ENCODE data around the gene ZNF135.

The ZNF135 gene

DNA sequence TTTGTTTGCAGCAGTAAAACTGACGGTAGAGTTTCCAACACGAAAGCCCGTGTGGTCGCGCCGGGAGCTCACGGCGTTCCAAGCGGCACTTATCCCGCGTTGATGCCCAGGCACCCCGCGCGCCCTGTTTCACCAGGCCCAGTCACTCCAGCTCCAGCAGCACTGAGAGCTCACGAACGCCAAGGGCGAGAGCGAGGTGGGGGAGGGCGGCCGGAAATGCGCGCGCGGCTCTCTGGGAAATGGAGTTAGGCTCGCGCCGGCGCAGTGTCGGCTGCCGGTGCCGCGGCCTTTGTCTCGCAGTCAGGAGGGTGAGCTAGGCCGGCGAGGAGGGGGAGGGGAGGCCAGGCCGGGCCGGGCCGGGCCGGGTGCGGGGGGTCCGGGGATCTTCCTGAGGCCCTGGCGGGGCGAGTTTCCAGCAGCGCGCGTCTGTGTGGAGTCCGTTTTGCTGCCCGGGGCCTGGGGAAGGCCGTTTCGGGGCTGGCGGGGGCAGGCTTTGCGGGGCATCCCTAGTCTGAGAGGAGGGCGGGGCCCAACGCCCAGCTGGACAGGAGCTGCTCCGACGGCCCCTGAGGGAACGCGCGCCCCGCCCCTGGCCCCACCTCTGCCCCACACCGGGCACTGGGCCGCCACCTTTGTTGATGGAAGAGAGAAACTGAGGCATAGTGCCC is at the start of gene ZNF135:
TSS of gene ZNF135 (plus strand) at position 280 of the 668 bp plus-strand sequence. CDS start 721 bp downstream, outside the sequence.
- DNase-seq, result peak; percentile 88

DNA sequence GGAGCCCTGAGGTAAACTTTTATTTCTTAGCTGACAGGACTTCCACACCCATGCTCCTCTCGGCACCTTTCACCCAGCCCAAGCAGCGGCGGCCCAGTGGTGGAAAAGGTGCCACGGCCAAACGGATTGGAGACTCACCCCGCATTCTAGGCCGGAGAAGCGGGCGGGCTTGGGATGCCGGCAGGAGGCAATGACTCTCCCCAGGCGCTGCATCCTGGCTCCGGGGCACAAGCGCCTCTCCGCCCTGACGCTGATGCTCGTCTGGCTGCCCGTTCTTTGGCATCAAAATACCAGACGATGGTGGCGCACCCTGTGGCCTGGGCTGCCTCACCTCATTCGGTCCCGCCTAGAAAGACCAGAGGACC is 49.8 kb upstream of the ZNF135 start:
- no peak for DNase-seq

- peak; percentile 92 for DNase-seq
Measured at GRCh38 chr19:58009666-58010301, 49.3 kb upstream of the ZNF135 start.

GRCh38 chr19:58010507-58010906 is 48.6 kb upstream of the ZNF135 start:
- DNase-seq, result no peak

DNA sequence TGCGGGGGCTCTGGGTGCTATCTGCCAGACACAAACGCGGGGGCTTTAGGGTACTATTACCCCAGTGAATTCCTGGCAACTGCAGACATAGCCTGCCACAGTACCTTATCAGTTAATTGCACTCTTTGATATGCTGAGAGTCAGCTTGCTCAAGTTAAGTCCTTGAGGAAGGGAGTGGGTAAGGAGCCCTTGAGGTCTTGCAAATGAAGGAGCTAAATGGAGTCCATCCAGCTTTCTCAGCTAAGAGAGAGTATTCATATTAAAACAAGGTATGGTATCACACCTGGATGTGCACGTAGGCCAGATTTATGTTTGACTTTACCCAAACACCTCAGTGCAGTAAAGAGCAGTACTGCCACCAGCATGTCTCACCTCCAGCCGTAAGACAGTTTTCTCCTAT is 44.9 kb upstream of the ZNF135 start:
- DNase-seq, result no peak

GRCh38 chr19:58020129-58020528 is 39.0 kb upstream of the ZNF135 start:
- no peak for DNase-seq

DNA sequence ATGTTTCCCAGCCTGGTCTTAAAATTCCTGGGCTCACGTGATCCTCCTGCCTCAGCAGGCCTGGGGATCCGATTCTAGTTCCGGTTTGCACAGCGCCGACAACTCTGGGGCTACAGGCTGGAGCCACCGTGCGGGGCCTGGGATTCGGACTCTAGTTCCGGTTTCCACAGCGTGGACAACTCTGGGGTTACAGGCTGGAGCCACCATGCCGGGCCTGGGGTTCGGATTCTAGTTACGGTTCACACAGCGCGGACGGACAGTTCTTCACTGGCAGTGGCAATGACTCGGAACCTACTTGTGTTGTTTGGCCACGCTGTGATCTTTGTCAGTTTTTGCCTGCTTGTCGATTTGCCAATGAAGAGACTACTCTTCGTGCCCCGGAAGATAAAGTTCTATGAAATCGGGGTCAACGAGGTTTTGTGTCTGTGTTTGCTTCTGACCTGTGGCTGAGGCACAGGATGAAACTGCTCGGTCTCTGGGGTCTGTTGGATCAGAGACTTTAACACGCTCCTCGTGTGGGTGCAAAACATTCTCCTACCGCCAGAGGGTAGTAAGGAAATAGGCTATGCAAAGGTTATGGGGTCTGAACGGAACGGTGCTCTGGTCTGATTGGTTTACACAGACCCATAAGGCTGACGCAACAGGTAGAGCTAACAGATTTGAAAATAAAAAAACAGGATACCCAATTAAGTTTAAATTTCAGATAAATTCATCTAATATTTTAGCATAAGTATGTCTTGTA is 37.4 kb upstream of the ZNF135 start:
- peak; percentile 79 for DNase-seq

DNA sequence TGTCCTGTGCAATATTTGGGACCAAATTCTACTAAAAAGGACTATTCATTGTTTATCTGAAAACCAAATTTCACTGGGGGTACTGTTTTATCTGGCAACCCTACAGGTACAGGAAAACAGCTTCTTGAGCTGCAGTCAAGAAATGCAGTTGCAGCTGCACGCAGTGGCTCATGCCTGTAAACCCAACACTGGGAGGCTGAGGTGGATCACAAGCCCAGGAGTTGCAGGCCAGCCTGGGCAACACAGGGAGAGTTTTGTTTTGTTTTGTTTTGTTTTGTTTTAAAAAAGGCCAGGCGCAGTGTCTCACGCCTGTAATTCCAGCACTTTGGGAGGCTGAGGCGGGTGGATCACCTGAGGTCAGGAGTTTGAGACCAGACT is 36.8 kb upstream of the ZNF135 start:
- no peak for DNase-seq

- DNase-seq, result no peak
Measured at GRCh38 chr19:58024661-58025060, 34.4 kb upstream of the ZNF135 start.

DNA sequence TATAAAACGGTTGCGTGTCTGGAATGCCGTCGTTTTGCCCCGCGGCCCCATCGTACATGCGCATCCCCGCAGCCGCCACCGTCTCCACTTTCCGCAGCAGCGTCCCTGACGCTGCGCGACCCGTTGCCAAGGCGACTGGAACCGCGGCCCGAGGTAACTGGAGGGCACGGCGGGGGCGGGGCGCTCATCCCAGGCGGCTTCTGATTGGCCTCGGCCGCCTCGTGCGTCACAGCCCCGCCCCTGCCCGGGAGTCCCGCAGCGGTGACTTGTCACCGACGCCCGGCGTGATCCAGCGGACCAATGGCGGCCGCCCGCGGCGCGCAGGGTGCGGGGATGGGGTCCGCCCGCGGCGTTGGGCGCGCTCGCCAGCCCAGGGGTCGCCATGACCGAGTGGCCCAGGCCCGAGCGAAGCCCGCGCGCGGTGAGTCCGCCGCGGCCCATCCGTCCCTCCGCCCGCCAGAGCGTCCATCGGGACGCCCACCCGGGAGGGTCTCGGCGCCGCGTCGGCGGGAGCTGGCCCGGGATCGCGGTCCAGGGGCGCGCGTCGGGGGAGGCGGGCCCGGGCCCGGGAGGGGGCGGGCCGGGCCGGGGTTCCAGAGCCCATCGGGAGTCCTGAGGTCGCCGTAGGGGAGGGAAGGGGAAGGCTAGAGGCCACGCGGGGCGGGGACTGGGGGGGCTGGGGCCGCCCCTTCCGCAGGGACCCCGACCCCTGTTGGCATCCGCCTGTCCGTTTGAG is 25.2 kb upstream of the ZNF135 start, which contains the start of gene ZSCAN1:
TSS of gene ZSCAN1 (plus strand) at position 285 of the 736 bp plus-strand sequence. CDS start 3,812 bp downstream, outside the sequence.
- DNase-seq, result peak; percentile 86

DNA sequence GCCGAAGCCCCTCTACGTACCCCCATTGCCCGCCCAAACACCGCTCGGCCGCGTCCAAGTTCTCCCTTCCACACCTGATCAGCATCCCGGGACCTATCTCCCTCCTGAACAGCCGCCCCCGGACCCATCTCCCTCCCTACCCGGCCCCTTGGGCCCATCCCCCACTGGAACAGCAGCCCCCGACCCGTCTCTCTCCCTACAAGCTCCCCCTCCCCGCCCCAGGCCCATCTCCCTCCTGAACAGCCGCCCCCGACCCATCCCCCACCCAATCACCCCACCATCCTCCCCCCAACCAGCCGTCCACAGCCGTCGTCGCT is 24.6 kb upstream of the ZNF135 start:
- DNase-seq, result no peak

DNA sequence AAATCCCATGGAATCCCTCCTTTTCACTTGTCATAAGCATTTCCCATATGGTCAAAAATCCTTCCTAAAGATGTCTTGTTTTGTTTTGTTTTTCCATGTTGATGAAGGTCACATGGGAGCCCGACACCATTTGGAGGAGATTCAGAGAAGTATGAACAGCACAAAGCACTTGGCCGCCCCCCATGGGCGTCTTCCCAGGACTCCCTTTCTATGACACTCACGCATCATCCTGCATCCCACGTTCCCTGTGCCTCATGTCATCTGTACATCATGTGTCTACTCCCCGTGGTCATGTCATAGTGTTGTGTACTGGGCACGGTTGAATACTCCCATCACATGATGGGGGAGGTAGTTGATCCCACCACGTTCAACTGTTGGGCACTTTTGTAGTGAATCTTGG is 23.2 kb upstream of the ZNF135 start:
- no peak for DNase-seq

DNA sequence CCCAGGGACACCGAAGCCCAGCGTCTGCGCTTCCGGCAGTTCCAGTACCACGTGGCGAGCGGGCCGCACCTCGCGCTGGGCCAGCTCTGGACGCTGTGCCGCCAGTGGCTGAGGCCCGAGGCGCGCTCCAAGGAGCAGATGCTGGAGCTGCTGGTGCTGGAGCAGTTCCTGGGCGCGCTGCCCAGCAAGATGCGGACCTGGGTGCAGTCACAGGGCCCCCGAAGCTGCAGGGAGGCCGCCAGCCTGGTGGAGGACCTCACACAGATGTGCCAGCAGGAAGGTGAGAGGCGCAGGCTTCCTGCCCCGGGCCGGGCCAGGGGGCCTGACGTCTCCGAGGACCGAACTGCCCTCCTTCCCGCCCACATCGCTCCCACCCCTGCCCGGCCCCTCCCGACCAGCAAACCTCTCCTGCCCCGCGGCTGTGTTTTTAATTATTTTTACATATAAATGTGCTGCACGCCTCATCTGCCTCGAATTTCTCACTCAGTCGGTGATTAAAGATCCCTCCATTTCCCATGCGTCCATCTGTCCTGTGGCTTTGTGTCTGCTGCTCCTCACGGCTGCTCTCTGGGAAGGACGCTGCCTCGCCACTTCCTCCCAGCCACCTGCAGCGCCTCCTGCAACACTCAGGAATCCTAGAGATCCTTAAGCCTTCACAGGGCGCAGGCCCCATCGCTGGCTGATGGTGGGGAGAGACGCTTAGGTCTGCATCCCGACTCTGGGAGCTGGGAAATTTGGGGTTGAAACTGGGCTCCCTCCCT is 21.0 kb upstream of the ZNF135 start:
- DNase-seq, result no peak

DNA sequence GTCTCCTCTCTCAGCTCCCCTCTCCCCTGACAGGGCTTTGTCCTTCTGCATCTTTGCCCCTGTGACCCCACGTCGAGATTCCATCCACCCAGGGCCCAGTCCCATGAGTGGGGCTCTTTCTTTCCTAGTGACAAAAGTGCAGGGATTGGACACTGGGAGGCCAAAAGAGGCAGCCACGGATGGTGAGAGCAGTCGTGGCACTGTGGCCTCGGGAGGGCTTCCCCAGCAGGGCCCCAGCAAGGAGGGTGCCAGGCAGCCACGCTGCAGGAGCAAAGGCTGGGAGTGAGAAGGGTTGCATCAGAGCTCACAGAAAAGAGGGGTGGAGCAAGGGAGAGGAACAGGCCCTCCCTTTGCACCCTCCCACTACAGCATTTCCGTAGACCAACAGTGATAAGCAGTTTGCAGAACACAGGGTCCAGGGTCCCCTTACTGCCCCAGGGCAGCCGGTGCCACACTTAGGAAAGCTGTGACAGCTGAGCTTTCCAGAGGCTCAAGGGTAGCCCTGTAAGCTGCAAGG is 20.3 kb upstream of the ZNF135 start:
- no peak for DNase-seq

GRCh38 chr19:58040751-58041525 is 18.1 kb upstream of the ZNF135 start:
- DNase-seq, result no peak

DNA sequence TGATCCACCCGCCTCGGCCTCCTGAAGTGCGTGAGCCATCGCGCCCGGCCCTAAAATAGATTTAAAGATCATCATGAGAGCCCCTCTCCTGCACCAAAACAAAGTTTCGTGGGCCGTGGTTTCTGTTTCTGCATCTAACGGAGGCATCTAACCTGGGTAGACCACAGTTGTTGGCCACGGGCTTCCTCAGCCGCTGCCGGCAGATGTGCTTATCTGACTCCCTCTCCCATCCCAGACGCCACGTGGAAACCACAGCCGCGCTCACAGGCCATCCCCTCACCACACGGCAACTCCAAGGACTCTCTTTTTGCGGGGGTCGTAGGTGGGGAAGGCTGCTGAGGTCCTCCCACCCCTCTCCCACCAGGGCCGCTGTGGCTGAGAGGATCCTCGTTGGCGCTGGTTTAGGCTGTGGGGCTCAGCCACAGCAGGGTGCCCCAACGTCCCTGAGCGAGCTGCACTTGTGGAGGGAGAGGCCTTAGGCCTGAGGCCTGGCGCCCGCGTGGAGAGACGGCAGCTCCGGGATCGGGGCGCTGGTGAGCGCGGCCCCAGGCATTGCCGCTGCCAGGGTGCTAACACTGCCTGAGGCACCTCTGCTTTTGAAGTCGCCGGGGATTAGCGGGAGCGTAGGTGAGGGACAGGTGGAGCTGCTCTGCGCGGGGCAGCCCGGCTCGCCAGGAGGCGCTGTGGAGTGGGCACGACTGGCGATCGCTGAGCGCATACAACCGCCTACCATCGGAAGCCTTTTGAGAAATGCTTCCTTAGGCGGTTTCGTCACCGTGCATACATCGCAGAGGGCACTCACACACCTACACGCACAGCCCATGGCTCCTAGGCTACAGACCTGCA is 16.4 kb upstream of the ZNF135 start:
- DNase-seq, result no peak

- DNase-seq, result no peak
Measured at GRCh38 chr19:58044391-58044790, 14.7 kb upstream of the ZNF135 start.

- DNase-seq, result no peak
Measured at GRCh38 chr19:58044886-58045285, 14.2 kb upstream of the ZNF135 start.

- DNase-seq, result no peak
Measured at GRCh38 chr19:58045411-58046050, 13.6 kb upstream of the ZNF135 start.

GRCh38 chr19:58046856-58047255 is 12.2 kb upstream of the ZNF135 start:
- DNase-seq, result no peak

Data from KG1 (cell line).